Measurements from ENCODE around the gene CPA2.

CPA2 gene

GRCh38 chr7:130263130-130263529 lies 3.5 kb upstream of the CPA2 start:
- Histone ChIP-seq H3K9ac (ENCODE audit: insufficient read length) (no peak overlapping the region), H3K9me3 (ENCODE audit: low read depth, low read length) (peaks cover 5% of the 10 kb centered on the region; the same call in 1 of the 2 replicates), H3K27ac (peak overlapping the region; percentile 34; the same call in 1 of the 2 replicates), H3K4me3 (no peak overlapping the region), H3K36me3 (ENCODE audit: insufficient read depth, low read length) (no peaks in the 10 kb centered on the region)
- TF ChIP-seq FOXP2 (optimal IDR thresholded peaks at IDR 0.05; ENCODE audit: control extremely low read depth, extremely low read length, insufficient read depth) (no peak), POLR2AphosphoS5 (IDR thresholded peaks at IDR 0.05; ENCODE audit: borderline replicate concordance, low read depth, low read length) (no peak; the same call in 1 of the 2 replicates), EZH2 (IDR thresholded peaks at IDR 0.05) (no peak)
- peak; percentile 73 for DNase-seq (ENCODE audit: low read depth, low spot score)

DNA sequence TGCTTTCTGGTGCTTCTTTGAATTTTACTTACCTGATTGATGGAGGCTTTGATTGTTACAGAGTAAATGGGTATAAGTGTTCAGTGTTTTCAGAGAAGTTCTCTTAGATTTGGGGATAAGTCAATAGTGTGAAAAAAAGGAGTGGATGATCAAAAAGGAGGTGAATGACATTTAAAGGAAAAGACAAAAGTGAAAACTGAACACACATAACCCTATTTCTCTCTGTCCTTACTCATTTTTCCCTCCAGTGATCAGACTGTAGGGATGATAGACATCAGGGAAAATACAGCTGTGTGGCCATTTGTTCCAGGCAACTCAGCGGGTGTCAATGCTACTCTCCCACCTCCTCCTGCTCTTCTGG lies 278 bp downstream of the CPA2 start:
- no peaks in the 10 kb centered on the region for H3K36me3 ChIP-seq (ENCODE audit: insufficient read depth, low read length)
- H3K9me3 ChIP-seq (ENCODE audit: low read depth, low read length), result no peaks in the 10 kb centered on the region
- H3K9ac ChIP-seq (ENCODE audit: insufficient read length), result no peak overlapping the region
- H3K4me3 ChIP-seq, result no peak overlapping the region
- TF ChIP-seq POLR2AphosphoS5 (IDR thresholded peaks at IDR 0.05; ENCODE audit: borderline replicate concordance, low read depth, low read length), result no peak
- no peak for TF ChIP-seq EZH2 (IDR thresholded peaks at IDR 0.05)
- TF ChIP-seq FOXP2 (optimal IDR thresholded peaks at IDR 0.05; ENCODE audit: control extremely low read depth, extremely low read length, insufficient read depth), result no peak
- no peak overlapping the region for H3K27ac ChIP-seq
- no peak for DNase-seq (ENCODE audit: low read depth, low spot score)

DNA sequence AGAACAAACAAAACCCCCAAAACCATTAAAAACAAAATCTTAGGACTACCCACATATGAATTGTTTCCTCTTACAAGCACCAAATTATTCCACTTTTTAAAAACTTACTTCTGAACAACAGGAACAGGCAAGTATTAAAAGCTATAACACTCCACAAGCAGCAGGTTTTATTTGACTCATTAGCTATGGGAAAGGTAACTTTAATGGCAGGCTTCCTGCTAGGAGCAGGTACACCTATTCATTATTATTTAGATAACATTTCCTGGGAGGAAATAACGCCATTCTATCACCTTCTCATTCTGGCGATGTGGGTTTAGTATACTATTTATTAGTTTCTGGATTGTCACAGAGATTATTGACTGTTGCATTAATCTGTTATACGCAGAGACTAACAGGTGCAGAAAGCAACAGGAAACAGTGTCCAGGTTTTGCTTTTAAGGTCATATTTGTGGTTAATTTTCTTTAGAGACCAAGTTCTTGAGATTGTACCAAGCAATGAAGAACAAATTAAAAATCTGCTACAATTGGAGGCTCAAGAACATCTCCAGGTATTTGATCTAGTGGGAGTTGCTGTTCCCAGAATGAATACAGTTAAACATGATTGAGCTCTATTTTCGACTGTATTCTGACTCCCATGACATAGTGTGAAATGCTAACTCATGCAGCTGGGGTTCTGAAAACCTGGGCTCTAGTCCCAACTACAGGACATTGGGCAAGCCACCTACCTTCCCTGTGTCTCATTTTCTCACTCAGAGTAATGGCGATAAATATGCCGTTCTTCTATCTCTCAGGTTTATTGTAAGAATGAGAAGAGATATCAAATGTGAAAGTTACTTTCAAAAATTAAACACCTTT lies 2.0 kb downstream of the CPA2 start:
- Histone ChIP-seq H3K4me3 (no peak overlapping the region), H3K9me3 (ENCODE audit: low read depth, low read length) (no peaks in the 10 kb centered on the region), H3K27ac (no peak overlapping the region), H3K9ac (ENCODE audit: insufficient read length) (no peak overlapping the region), H3K36me3 (ENCODE audit: insufficient read depth, low read length) (no peaks in the 10 kb centered on the region)
- DNase-seq (ENCODE audit: low read depth, low spot score), result no peak
- no peak for TF ChIP-seq FOXP2 (optimal IDR thresholded peaks at IDR 0.05; ENCODE audit: control extremely low read depth, extremely low read length, insufficient read depth)
- TF ChIP-seq POLR2AphosphoS5 (IDR thresholded peaks at IDR 0.05; ENCODE audit: borderline replicate concordance, low read depth, low read length), result no peak
- no peak for TF ChIP-seq EZH2 (IDR thresholded peaks at IDR 0.05)

DNA sequence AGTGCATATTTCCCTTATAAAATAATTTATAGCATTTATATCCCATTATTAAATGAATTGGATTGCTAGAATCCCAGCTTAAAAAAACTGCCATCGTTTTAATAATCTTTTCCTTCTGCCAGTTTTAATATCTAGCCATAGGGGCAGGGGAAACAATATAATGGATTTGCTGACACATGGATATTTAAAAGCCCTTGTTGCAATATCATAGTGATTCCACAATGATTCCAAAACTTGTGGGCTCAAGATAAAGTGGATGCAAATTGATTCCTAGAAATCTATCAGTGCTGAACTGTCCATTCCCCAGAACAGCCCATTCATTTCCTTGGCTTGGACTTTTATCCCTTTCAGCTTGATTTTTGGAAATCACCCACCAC lies 2.6 kb downstream of the CPA2 start:
- no peak for DNase-seq (ENCODE audit: low read depth, low spot score)
- no peak for TF ChIP-seq POLR2AphosphoS5 (IDR thresholded peaks at IDR 0.05; ENCODE audit: borderline replicate concordance, low read depth, low read length)
- TF ChIP-seq FOXP2 (optimal IDR thresholded peaks at IDR 0.05; ENCODE audit: control extremely low read depth, extremely low read length, insufficient read depth), result no peak
- TF ChIP-seq EZH2 (IDR thresholded peaks at IDR 0.05), result no peak
- no peak overlapping the region for H3K4me3 ChIP-seq
- H3K27ac ChIP-seq, result no peak overlapping the region
- no peaks in the 10 kb centered on the region for H3K9me3 ChIP-seq (ENCODE audit: low read depth, low read length)
- no peak overlapping the region for H3K9ac ChIP-seq (ENCODE audit: insufficient read length)
- H3K36me3 ChIP-seq (ENCODE audit: insufficient read depth, low read length), result no peaks in the 10 kb centered on the region

DNA sequence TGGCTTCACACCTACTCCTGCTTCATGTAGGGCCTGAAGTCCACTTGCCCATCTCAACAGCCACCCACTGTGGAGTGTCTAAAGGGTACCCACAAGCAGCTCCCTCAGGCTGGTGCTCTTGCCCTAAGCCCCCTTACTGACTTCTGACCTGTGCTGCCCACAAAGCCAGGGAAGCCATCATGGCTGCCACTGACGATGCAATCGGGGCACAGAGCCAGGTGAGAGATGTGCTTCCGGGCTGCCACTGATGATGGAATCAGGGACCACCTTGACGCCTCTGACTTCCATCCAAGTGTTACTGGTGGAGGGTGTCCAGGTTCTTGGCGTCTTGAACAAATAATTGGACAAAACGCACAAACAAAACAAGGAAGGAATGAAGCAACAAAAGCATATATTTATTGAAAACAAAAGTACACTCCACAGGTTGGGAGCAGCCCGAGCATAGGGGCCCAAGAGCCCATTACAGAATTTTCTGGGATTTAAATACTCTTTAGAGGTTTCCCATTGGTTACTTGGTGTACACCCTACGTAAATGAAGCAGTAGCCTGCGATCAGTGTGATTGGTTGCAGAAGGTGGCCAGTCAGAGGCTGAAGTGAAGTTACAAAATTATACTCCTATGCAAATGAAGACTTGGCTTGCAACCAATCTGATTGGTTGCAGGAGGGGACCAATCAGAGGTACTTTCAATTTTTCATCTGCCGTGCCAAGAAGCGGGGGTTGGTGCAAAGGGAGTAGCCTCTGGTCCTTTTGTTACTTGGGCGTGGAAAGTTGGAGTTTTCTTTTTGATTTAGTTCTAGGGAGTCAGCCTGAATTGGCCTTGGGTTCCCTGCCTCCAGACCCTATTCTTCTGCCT lies 4.5 kb downstream of the CPA2 start:
- TF ChIP-seq POLR2AphosphoS5 (IDR thresholded peaks at IDR 0.05; ENCODE audit: borderline replicate concordance, low read depth, low read length) (no peak), FOXP2 (optimal IDR thresholded peaks at IDR 0.05; ENCODE audit: control extremely low read depth, extremely low read length, insufficient read depth) (no peak), EZH2 (IDR thresholded peaks at IDR 0.05) (no peak)
- no peak for DNase-seq (ENCODE audit: low read depth, low spot score)

GRCh38 chr7:130272381-130273080 lies 5.9 kb downstream of the CPA2 start:
- no peak for DNase-seq (ENCODE audit: low read depth, low spot score)
- H3K9me3 ChIP-seq (ENCODE audit: low read depth, low read length), result no peaks in the 10 kb centered on the region
- H3K27ac ChIP-seq, result peak overlapping the region; percentile 42; the same call in 1 of the 2 replicates
- H3K4me3 ChIP-seq, result peak overlapping the region; percentile 39
- TF ChIP-seq FOXP2 (optimal IDR thresholded peaks at IDR 0.05; ENCODE audit: control extremely low read depth, extremely low read length, insufficient read depth) (no peak), POLR2AphosphoS5 (IDR thresholded peaks at IDR 0.05; ENCODE audit: borderline replicate concordance, low read depth, low read length) (no peak), EZH2 (IDR thresholded peaks at IDR 0.05) (no peak)
- no peak overlapping the region for H3K9ac ChIP-seq (ENCODE audit: insufficient read length)
- no peaks in the 10 kb centered on the region for H3K36me3 ChIP-seq (ENCODE audit: insufficient read depth, low read length)

More for the DNA sequence above, 4.5 kb downstream of the CPA2 start:
- no peaks in the 10 kb centered on the region for H3K36me3 ChIP-seq (ENCODE audit: insufficient read depth, low read length)
- H3K9ac ChIP-seq (ENCODE audit: insufficient read length), result no peak overlapping the region
- H3K4me3 ChIP-seq, result no peak overlapping the region
- no peak overlapping the region for H3K27ac ChIP-seq
- no peaks in the 10 kb centered on the region for H3K9me3 ChIP-seq (ENCODE audit: low read depth, low read length)

DNA sequence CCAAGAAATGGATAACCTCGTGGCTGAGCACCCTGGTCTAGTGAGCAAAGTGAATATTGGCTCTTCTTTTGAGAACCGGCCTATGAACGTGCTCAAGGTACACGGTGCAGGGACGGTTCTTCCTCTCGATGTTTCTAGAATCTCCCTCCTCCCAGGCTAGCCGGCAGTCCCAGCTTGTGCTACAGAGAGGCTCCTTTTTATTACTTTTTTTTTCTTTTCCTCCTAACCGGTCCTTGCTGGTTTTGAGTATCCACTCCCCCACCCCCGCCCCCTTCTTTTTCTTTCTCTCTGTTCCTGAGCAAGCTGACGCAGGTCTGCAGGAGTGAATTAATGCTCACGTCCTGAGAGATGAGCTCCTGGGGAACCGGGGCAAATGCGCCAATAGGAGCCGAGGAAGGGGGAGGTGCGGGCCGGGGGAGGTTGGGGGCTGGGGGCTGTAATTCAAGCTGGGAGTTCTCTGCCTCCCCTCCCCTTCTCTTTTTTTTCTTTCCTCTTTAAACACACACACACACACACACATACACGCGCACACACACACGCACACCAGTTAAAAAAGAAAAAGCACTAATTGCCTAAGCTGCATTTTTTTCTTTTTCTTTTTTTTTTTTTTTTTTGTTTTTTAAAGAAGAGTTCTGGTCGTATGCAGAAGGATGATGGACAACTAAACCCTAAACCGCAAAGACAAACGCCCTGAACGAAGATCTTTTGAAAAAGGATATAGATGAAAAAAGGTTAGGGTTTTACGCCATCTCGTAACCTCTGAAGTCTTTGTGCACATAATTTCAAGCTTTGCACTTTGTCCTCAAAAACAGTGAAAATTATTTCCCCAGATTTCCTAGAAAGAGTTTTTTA lies 6.6 kb downstream of the CPA2 start:
- Histone ChIP-seq H3K4me3 (peak overlapping the region; percentile 39), H3K9me3 (ENCODE audit: low read depth, low read length) (no peaks in the 10 kb centered on the region), H3K9ac (ENCODE audit: insufficient read length) (no peak overlapping the region), H3K27ac (peak overlapping the region; percentile 60), H3K36me3 (ENCODE audit: insufficient read depth, low read length) (no peaks in the 10 kb centered on the region)
- no peak for DNase-seq (ENCODE audit: low read depth, low spot score)
- TF ChIP-seq EZH2 (IDR thresholded peaks at IDR 0.05), result no peak
- no peak for TF ChIP-seq POLR2AphosphoS5 (IDR thresholded peaks at IDR 0.05; ENCODE audit: borderline replicate concordance, low read depth, low read length)
- no peak for TF ChIP-seq FOXP2 (optimal IDR thresholded peaks at IDR 0.05; ENCODE audit: control extremely low read depth, extremely low read length, insufficient read depth)
